AG09319 (cell line): ENCODE measurements around the gene NAIF1.

Source experiments
- DNase-seq: peaks from one replicate; pipeline ENCODE4 v3.0.0-alpha.2; 2010; ENCODE audit warnings: low read depth; ENCODE audit errors: extremely low read depth
- TF ChIP-seq, protein P1 (sequence below): IDR thresholded peaks from 2 replicates; pipeline ENCODE4 v1.5.1; 2011; ENCODE audit warnings: low read depth, mild to moderate bottlenecking, inconsistent platforms, low read length, moderate library complexity

NAIF1 gene

GRCh38 chr9:128088253-128088945, 21.3 kb upstream of the NAIF1 start:
- DNase-seq: no peak
- TF ChIP-seq, protein P1, sequence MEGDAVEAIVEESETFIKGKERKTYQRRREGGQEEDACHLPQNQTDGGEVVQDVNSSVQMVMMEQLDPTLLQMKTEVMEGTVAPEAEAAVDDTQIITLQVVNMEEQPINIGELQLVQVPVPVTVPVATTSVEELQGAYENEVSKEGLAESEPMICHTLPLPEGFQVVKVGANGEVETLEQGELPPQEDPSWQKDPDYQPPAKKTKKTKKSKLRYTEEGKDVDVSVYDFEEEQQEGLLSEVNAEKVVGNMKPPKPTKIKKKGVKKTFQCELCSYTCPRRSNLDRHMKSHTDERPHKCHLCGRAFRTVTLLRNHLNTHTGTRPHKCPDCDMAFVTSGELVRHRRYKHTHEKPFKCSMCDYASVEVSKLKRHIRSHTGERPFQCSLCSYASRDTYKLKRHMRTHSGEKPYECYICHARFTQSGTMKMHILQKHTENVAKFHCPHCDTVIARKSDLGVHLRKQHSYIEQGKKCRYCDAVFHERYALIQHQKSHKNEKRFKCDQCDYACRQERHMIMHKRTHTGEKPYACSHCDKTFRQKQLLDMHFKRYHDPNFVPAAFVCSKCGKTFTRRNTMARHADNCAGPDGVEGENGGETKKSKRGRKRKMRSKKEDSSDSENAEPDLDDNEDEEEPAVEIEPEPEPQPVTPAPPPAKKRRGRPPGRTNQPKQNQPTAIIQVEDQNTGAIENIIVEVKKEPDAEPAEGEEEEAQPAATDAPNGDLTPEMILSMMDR: no peak

DNA sequence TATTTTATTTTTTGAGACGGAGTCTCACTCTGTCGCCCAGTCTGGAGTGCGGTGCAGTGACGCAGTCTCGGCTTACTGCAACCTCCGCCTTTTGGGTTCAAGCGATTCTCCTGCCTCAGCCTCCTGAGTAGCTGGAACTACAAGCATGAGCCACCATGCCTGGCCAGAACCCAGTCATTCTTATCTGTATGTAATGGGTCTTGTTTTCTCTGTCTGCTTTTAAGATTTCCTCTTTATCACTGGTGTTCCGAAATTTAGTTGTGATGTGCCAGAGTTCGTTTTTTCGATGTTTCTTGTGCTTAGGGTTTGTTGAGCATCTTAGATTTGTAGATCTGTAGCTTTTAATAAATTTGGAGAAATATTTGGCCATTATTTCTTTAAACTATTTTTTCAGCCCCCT, 20.1 kb upstream of the NAIF1 start:
- TF ChIP-seq, protein P1: no peak
- no peak for DNase-seq

GRCh38 chr9:128085943-128086342, 18.8 kb upstream of the NAIF1 start:
- no peak for DNase-seq
- TF ChIP-seq, protein P1: no peak

GRCh38 chr9:128084746-128085145, 17.6 kb upstream of the NAIF1 start:
- TF ChIP-seq, protein P1: no peak
- no peak for DNase-seq

DNA sequence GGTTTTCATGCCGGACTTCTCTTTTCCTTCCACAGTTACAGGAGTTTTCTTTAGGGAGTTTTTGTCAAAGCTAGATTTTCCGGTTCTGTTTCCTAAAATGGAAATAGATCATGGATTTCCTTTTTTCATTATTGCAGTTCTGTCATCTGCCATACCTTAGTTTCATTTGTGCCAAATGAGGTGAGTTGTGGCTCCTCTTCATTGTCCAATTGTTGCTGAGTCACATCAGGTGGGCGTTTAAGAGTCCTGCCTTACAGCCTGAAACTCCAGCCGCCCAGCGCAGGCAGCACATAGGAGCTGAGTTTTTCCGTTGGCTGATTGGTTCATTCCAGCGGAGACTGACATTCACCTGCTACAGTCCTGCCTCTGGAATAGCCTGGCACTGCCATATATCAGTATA, 15.0 kb upstream of the NAIF1 start:
- no peak for DNase-seq
- TF ChIP-seq, protein P1: no peak

DNA sequence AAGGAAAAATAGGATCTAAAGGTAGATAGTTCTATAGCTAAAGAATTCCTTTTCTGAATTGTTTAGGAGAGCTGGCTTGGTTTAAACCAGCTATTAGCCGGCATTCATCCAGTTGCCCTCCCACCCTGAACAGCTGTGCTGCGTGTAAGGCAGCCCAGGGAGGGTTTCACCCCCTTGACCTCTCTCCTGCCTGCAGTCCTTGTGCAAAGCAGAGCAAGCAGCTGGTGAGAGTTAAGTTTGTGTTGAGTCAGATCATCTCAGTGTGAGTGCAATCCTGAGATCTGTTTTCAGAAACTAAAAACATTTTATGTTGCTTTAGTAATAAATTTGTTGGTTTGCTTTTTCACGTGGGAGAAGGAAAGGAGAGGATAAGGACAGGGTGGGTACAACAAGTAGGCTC, 13.9 kb upstream of the NAIF1 start:
- TF ChIP-seq, protein P1: no peak
- DNase-seq: peak; percentile 90

DNA sequence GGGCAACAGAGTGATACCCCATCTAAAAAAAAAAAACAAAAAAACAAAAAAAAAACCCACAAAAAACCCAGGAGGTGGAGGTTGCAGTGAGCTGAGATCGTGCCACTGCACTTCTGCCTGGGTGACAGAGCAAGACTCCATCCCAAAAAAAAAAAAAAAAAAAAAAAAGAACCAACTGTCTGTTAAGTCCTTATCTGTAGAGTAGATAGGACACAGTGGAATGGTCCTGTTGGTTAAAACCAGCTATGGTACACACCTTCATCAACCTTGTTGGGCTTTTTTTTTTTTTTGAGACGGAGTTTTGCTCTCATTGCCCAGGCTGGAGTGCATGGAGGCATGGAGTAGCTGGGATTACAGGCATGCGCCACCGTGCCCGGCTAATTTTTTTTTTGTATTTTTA, 13.1 kb upstream of the NAIF1 start:
- no peak for DNase-seq
- TF ChIP-seq, protein P1: no peak
